GM12875 (cell line): ENCODE measurements around the gene SNCAIP.

ENCODE experiments used
- H3K4me3 ChIP-seq: one replicate; pipeline ENCODE4 v1.5.1; 2011; ENCODE audit warnings: low read depth, low read length, control low read depth
- TF ChIP-seq, protein P1 (sequence below): IDR thresholded peaks from 2 replicates; pipeline ENCODE4 v1.5.1; 2011; ENCODE audit warnings: low read depth, mild to moderate bottlenecking, control low read depth, inconsistent platforms, low read length, moderate library complexity, borderline replicate concordance; ENCODE audit not compliant: insufficient read depth

SNCAIP gene

DNA sequence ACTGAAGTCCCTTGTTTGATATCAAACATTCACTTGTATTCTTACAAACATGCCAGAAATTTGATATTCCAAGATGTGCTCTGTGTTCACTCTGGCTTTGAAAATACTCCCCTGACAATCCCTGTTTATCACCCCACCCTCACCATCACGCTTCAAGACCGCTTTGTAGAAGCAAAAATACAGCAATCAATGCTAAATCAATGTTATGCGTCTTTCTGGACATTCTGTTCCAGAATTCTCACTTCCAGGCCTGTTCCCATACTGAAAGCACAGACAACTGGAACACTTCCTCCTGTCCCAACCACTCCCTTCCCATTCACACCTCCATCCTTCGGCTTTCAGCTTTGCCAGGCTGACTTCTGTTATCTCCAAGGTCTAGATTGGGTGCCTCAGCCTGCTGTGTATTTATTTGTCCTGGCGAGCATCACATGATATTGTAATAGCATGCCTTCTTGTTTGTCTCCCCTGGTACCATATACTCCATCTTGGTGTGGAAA lies 72.8 kb downstream of the SNCAIP start:
- TF ChIP-seq, protein P1, sequence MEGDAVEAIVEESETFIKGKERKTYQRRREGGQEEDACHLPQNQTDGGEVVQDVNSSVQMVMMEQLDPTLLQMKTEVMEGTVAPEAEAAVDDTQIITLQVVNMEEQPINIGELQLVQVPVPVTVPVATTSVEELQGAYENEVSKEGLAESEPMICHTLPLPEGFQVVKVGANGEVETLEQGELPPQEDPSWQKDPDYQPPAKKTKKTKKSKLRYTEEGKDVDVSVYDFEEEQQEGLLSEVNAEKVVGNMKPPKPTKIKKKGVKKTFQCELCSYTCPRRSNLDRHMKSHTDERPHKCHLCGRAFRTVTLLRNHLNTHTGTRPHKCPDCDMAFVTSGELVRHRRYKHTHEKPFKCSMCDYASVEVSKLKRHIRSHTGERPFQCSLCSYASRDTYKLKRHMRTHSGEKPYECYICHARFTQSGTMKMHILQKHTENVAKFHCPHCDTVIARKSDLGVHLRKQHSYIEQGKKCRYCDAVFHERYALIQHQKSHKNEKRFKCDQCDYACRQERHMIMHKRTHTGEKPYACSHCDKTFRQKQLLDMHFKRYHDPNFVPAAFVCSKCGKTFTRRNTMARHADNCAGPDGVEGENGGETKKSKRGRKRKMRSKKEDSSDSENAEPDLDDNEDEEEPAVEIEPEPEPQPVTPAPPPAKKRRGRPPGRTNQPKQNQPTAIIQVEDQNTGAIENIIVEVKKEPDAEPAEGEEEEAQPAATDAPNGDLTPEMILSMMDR: no peak
- H3K4me3 ChIP-seq: no peak overlapping the region

- H3K4me3 ChIP-seq: no peak overlapping the region
- TF ChIP-seq, protein P1: no peak
Measured at GRCh38 chr5:122385286-122385685, 73.2 kb downstream of the SNCAIP start.

DNA sequence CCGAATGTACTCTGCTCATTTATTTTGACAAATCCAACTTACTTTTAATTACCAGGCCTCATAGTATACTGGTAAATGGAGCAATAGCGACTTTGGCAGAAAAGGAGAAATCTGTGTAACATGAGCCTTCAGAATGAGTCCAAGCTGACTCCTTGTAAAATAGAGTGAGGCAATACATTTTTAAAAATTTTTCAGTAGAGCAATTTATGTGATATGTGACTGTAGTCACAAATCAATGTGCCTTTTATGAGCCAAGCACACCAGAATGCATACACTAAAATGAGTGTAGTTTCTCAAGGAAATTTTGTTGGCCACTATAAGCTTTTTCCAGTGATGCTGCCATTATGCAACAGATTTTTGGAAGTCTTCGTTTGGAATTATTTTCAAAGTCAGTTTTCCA lies 73.8 kb downstream of the SNCAIP start:
- H3K4me3 ChIP-seq: no peak overlapping the region
- TF ChIP-seq, protein P1: no peak

GRCh38 chr5:122390154-122390553 lies 78.1 kb downstream of the SNCAIP start:
- no peak overlapping the region for H3K4me3 ChIP-seq
- TF ChIP-seq, protein P1: no peak

- H3K4me3 ChIP-seq: no peak overlapping the region
- TF ChIP-seq, protein P1: no peak
Measured at GRCh38 chr5:122390694-122391093, 78.7 kb downstream of the SNCAIP start.

DNA sequence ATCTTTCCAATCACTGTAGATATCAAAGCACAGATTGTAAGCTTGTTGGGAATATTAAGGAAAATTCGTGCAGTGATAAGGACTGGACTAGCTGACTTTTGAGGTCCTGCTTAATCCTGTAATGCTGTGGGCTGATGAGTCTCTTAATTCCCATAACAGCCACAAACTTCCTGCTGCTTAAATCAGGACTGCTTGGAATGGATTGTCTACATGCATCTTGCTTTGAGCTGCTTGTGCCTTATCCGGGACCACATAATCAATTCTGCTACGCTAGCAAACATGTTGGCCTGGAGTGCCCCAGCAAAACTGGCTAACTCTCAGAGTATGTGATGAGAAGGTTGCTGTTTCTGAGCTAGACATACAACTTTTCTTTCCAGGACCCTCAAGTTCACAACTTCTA lies 79.6 kb downstream of the SNCAIP start:
- H3K4me3 ChIP-seq: no peak overlapping the region
- TF ChIP-seq, protein P1: no peak

- TF ChIP-seq, protein P1: no peak
- H3K4me3 ChIP-seq: no peak overlapping the region
Measured at GRCh38 chr5:122392224-122392623, 80.2 kb downstream of the SNCAIP start.
